ENCODE results near the gene UNKL.
"Not testable (repeated sequence)": the region's sequence is repeated elsewhere in the genome, so short reads cannot be mapped to it uniquely, and the experiment has no call there.

UNKL gene

DNA sequence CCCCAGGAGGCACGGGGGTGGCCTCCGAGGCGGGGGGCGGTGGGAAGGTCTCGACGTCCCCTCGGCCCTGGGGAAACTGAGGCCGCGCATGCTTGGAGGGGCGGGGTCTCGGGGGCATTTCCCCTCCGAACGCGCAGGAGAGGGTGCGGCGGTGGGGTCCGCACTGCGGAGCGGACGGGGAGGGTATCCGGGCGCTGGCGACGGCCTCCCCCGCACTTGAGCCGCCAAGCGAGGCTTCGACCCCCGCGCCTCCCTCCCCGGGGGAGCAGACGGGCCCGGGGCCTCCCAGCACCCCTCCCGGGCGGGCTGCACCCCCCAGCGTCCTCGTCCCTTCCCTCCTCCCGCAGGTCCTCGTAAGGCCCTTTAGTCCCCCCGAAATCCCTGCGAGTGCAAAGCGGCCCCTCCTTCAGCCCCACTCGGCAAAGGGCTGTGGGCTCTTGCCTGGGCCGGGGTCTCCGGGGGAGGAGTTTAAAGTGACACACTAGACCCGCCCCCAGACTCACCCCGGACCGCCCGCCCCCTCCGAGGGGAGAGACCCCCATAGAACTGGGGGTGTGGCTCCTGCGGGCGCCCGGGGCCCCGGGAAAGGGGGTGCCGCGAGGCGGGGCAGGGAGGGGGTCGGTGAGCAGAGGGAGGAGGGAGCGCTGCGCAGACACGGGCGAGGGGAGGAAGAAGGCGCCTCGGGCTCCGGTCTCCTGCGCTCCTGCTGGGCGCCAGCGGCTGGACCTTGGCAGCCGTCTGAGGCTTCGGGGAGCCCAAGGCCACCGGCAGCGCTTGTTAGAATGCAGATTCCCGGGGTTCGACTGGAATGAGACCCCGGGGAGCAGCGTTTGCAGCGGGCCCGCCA is 80.4 kb downstream of the UNKL start:
- DNase-seq = no peak

DNA sequence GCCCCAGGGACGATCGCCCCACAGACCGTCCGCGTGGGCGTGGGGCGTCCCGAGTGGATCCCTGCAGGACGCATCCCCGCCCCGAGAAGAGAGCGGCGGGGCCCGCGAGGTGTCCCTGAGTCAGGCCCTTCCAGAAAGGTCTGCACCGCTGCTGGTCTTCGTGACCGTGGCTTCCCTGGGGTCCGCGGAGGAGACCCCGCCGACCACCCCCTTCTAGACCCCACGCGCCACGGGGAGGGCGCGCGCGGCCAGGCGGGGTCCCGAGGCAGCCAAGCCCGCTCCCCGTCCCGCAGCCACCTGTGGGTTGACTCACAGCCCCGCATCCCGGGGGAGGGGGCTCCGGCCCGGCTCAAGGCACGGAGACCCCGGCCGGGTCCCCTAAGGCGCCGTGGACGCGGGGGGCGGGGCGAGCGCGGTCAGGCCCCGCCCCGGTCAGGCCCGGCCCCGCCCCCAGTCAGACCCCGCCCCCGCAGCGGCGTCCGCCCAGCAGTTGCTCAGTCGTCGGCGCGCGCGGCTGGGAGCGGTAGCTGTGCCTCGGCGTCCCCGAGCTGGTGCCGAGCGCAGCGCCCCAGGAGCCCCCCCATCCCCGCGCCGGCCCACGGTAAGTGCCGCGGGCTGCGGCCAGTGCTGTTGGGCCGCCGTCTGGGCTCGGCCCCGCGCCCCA is 81.2 kb downstream of the UNKL start, which contains the start of gene BAIAP3:
Gene BAIAP3 (plus strand): TSS at position 497 of the 664 bp plus-strand sequence. CDS start 4,905 bp downstream, outside the sequence.
- peak; percentile 54 for DNase-seq

DNA sequence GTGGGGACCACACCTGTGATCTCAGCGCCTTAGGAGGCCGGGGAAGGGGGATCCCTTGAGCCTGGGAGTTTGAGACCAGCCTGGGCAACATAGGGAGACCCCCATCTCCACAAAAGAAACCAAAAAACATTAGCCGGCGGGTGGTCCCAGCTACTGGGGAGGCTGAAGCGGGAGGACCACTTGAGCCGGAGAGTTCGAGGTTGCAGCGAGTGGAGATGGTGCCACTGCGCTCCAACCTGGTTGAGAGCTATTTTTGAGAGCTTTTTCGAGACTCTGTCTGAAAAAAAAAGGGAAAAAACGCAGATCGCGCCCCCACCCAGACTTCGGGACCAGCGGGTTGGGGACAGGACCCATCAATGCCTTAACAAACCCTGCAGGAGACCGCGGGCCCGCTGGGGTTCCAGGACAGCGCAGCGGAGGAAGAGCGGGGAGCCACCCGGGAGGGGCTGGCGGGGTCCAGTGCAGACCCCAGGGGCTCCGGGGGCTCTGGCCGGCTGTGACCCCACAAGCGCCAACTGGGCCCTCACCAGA is 81.8 kb downstream of the UNKL start:
- no peak for DNase-seq

DNA sequence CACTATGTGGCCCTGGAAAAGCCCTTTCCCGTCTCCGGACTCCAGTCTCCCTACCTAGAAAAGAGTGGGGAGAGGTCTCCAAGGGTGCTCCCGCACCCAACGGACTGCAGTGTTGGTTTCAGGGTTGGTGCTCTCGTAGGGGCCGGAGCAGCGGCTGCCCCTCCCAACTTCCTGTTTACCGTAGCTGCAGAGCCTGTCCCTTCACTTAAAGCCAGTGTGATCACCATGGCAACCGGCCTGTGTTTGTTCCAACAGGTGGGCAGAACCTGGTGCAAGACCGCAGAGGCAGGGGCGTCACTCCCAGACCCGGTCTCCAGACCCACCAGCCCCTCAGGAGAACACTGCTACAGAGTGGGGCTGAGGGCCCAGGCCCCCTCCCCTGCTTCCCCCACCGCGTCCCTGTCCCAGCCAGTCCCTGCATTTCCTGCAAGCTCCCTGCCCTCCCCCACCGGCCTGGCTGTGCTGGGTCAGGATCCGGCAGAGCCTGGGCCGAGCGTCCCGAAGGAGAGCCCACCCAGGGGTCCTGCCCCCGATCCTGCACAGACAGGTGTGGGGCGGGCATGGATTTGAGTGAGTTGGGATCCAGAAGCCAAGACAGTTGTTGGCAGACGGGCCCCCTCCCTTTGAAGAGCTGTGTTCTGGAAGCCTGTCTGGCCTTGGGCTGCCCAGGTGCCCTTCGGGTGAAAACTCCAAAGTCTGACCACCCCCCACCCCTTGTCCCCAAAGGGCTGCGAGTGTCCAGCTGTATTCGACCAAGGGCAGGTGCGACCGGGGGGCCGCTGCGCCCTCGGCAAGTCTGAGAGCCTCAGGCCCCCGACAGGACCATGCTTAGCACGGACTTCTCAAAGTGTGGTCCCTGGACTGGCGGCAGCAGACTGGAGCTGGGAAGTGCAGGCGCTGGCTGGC is 82.5 kb downstream of the UNKL start:
- DNase-seq = peak; percentile 59

DNA sequence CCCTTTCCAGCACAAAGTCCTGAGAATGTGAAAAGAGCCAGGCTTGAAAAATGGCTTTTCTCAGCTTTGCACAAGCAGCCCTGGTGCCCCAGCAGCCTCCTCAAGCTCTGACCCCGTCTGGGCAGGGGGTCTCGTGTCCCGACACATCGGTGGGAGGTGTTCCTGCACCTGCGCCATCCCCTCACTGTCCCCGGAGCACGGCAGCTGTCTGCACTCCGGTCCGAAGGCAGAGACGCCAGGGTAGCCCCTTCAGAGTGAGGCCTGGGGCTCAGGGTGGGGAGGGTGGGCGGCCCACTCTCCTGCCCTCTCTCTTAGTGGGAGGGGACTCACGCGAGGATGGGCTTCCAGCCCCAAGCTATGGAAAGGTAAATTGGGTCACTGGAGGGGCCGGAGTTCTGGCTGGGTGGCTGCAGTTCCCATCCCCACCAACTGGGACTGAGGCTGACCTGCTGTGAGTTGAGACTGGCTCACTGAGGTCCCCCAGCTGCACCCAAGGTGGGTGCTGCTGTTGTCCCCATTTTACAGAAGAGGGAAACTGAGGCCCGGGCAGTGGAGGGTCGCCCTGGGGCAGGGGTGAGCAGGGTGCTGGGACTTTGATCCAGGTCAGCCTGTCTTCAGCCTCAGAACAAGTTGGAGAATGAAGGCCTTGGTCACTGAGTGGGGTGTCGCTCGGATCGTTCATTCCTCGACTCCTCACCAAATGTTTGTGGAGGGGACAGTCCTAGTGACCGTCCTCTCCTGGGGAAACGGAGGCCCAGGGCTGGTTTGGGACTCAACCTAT is 83.4 kb downstream of the UNKL start:
- no peak for DNase-seq

DNA sequence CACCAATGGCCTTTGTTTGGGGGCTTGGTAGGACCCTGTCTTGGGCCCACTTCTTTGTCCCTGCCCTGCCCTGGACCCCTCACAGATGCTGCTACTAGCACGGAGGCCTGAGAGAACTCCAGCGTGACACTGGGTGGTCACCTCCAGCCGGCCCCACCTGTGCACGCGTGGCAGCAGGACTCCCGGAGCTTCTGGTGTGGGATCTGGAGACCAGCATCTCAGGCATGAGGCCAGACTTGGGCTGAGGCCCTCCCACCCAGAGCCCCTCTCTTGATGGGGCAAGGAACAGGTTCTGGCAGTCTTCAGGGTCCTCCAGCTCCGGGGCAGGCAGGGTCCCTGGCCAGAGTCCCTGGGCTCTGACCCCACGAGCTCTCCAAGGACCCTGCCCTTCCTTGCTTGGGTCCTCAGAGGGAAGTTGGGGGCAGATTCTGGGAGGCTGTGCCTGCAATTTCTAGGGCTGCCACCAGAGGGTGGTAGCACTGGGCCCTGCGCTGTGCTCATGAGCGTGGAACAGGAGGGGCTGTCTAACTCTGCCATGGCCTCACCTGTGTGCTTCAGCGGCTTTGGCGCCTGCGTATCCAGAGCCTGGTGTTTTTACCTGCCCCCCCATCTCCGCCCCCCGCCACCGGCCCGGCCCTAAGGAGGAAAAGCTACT is 84.1 kb downstream of the UNKL start:
- DNase-seq = no peak

DNA sequence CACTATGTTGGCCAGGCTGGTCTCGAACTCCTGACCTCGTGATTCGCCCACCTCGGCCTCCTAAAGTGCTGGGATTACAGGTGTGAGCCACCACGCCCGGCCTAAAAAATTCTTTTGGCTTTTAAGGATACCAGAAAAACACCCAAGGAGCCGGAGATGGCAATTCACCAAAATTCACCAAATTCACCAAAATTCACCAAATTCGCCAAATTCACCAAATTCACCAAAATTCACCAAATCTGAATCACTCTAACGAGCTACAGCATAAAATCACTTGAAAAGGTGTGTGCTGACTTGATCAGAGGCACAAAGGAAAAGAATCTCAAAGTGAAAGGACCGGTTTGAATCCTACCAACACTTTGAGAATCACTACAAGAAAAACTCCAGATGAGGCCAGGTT is 85.5 kb downstream of the UNKL start:
- DNase-seq = not testable (repeated sequence)

DNA sequence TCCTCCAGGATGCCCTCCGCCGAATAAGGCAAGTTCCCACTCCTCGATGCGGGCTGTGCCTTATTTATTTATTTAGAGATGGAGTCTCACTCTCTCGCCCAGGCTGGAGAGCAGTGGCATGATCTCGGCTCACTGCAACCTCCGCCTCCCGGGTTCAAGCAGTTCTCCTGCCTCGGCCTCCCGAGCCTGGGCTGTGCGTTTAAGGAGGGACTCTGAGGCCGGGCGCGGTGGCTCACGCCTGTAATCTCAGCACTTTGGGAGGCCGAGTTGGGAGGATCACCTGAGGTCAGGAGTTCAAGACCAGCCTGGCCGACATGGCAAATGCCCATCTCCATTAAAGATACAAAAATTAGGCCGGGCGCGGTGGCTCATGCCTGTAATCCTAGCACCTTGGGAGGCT is 86.4 kb downstream of the UNKL start:
- not testable (repeated sequence) for DNase-seq

DNA sequence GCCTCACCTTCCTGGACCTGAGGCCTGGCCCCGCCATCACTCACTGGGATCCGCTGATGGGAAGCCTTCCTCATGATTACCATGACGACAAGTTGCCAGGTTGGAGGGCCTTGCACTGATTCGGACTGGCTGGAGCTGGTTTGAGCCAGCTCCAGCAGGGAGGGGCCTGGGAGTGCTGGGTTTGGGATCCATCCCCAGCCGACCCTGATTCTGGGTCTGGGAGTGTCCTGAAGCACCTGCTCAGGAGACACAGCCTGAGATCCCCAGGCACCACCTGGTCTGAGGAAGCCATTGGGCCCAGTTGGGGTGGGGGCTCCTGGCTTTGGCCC is 86.9 kb downstream of the UNKL start:
- DNase-seq = no peak

DNA sequence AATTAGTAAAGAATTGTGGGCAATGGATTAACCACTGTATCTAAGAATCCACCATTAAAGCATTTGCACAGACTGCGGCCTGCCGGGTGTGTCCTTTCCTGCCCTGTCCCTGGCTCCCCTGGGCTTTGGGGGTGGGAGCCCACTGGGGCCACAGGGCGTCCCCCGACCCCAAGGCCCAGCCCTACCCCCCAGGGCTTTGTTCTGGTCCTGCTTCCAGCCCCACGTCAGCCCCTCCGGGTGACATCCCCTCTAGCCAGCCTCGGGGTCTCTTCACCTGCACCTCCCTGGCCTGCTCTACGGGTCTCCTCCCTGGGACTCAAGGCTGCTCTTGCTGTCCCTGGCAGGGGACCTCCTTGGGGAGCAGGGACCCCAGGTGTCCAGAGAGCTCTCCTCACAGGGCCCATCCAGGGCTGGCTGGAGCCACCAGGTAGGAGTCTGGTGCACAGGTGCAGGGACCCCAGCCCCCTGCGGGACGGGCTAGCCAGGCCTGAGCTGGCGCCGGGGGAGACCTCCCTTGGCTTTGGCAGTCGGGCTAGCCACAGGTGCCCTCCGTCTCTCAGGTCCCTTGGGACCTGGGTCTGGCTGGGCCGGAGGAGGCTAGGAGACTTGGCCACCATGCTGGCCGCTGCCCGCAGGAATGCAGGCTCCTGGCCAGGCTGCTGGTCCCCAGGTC is 87.4 kb downstream of the UNKL start:
- DNase-seq = no peak

DNA sequence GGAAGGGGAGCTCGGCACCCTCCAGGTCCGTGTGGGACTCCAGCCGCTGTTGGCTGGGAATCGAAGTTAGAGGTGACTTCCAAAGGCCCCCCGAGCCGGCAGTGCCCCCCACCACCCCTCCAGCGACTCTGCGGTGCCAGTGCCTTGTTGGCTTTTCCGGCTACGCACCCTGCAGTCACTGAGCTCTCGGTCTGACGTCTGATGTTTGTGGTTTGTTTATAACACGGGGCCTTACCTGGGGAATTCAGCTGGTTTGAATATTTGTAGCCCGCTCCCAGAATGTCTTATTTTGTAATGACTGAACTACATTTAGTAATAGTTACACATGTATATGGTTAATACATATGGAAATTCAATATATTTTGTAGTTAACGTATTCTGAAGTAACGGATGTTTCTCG is 88.1 kb downstream of the UNKL start:
- DNase-seq = no peak

DNA sequence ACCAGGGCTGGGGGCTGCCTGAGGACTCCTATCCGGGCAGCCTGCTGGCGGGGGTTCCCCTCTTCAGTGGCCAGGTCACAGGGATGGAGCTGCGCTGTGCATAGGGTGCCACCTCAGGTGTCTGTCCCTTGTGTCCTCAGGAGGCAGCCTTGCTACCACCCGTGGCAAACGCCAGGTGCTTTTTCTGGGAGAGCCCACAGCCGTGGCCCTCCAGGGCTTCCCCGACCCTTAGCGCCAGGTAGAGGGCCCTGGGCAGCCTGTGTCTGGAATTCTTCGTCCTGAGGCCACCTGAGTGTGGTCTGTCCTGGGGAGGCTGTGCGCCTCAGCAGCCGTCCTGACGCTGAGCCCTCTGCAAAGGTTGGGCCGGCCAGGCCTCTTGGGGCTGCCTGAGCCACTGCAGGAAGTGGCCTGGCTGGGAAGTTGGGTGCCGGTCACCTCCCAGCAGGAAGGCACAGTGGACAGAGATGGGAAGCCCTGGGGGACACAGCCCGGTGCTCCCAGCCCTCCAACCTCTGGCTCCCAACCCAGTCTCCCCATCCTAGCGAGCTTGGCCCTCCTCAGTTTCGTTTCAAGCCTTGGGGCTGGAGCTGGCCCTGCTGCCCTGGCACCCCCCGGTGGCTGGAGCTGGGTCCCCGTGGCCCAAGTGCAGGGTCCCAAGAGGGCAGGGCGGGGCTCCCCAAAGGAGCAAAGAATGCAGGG is 88.7 kb downstream of the UNKL start:
- no peak for DNase-seq

DNA sequence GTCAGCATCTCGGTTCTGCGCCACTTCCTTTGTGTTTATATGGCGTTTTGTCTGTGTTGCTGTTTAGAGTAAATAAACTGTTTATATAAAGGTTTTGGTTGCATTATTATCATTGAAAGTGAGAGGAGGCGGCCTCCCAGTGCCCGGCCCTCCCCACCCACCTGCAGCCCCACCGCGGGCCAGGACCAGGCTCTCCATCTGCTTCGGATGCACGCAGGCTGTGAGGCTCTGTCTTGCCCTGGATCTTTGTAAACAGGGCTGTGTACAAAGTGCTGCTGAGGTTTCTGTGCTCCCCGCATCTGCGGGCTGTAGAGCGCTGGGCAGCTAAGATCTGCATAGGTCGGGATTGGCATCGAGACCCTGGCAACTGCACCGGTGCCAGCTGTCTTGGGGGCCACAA is 89.2 kb downstream of the UNKL start:
- no peak for DNase-seq

DNA sequence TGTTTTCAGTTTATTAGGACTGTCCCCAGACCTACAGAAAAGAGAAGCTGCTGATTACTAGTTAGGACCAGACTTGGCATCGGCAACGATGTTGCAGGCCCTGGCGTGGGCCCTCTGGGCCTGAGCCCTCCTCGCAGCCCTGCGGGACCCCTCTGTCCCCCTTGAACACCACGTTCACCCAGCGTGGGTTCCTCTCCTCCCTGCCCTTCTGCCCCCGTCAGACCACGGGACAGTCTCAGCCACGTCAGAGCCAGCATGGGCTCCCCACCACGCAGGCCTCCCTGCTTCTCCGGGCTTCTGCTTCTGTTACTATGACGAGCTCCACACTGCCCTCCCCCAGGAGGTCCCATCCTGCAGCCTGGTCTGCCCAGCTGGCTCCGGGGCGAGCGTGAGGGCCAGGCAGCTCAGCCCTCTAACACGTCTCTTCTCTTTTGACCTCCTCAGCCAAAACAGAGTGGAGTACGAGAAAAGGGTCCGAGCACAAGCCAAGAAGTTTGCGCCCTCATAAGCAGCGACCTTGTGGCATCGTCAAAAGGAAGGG is 90.1 kb downstream of the UNKL start:
- DNase-seq = no peak

DNA sequence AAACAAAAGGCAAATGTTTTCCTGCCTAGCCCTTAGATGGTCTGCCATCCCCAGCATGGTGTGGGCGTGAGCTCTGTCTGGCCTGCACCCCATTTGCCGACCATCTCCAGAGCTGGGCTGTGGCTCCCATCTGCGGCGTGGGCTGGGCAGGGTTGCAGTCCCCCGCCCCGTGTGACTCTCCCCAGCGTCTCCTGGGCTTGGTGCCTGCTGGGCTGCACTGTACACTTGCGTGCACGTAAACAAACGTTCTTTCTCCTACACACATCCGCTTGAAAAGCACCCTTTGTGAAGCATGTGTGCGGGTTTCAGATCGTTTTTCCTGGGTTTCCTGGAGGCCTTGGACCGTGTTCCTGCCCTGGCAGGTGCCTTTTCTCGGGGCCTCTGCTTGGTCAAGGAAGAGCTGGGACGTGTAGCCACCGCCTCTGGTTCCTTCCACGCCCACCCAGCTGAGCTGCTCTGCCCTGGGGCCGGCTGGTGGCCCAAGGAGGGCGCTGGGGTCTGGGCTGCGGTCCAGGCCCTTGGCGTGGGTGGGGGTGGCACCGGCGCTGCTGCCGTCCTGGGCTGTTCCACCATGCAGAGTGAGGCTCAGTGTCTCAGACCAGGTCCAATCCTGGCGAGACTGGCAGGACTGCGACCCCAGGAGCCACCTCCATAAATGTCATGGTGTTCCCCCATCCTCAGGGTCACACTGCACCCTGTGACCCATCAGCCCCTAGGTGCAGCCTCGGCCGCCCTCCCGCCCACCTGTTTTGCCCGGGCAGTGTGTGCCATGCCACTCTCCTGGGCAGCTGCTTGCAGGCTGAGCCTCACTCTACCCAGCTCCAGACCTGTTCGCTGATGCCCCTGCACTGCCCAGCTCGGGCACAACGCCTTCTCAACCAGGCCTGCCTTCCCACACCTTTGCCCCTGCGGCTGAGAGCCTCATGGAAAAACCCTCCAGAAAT is 90.9 kb downstream of the UNKL start:
- DNase-seq = no peak

DNA sequence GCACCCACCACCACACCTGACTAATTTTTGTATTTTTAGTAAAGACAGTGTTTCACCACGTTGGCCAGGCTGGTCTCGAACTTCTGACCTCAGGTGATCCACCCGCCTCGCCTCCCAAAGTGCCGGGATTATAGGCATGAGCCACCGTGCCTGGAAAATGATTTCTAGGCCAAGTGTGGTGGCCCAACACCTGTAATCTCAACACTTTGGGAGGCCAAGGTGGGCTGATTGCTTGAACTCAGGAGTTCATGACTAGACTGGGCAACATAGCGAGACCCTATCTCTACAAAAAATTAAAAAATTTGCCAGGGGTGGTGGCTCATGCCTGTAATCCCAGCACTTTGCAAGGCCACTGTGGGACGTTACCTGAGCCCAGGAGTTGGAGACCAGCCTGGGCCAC is 92.1 kb downstream of the UNKL start:
- DNase-seq = no peak

DNA sequence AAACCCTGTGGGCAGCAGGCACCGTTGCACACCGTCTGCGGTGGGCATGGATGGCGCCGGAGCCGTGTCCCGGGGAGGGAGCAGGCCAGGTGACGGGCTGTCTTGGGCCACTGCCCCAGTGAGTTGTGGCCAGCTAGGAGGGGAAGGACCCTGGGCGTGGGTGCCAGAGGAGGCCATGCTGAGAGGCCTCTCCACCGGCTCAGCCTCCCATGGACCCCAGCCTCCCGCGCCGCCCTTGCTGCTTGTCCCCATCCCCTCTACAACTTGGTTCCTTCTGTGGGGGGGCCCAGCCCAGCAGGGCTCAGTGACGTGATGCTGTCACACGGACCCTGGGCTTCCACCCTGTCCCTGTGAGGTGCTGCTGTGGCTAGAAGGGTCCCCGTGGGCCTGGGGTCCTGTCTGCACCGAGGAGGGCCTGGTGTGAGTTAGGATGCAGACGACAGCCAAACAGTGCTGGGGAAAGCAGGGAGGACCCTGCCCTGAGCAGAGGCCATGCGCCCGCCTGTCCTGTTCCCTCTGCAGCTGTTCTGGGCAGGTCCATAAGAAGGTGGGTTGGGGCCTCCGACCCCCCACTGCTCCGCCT is 93.8 kb downstream of the UNKL start:
- DNase-seq = no peak

DNA sequence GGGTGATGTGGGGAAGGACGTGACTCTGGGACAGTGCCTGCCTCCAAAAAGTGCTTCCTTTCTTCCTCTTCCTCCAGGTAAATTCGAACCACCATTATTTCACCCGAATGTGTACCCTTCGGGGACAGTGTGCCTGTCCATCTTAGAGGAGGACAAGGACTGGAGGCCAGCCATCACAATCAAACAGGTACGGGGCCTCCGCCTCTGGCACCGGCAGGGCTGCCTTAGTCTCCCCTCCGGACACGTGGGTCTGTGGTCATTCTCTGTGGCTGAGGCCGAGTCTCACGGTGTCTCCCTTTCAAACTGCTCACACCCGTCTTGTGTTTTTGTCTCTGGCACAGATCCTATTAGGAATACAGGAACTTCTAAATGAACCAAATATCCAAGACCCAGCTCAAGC is 94.4 kb downstream of the UNKL start:
- no peak for DNase-seq

DNA sequence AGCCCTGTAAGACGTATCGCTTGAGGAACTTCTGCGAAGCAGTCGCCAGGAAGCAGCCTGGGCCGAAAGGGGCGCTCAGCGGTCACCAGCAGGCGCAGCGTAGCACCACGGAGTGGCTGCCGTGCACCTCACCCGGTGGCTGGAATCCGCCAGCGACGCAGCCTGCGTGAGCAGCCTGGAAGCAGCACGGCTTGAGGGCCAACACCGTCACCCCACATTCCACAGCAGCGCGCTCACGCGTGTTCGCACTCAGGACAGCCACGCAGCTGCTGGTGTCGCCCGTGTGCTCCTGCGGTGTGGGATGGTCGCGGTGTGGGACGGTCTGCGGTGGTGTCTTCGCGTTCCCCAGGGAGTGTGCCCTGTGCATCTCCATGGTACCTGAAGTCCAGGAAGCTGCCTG is 95.5 kb downstream of the UNKL start:
- no peak for DNase-seq

Measured in activated gamma-delta T cell treated with Interleukin-2 at 50 U/mL for 16 hours (primary cell).